Cardiac muscle cell (in vitro differentiated cells and primary cell): Measurements from ENCODE around the gene ACTG2. TPM values are rescaled to one million over a fixed set of nuclear protein-coding genes. Genes with fewer than 3 reads are reported as not detected.

Experiments used
- DNase-seq, 2 donors: peaks; one replicate each; pipeline versions ENCODE4 v3.0.0 to v3.0.0-alpha.2; 2010 to 2017; ENCODE audit warnings: low read depth in 1 of 2, low spot score in 1 of 2
- H3K27ac ChIP-seq: fragments of 200-600 bp; sonication (generic); 2 replicates; pipeline ENCODE4 v1.5.1; 2016
- H3K27me3 ChIP-seq: fragments of 200-600 bp; sonication (generic); 2 replicates; pipeline ENCODE4 v1.6.0; 2016; ENCODE audit warnings: control low read depth
- H3K36me3 ChIP-seq: fragments of 200-600 bp; sonication (generic); 2 replicates; pipeline ENCODE4 v1.5.1; 2016; ENCODE audit warnings: control low read depth
- H3K4me1 ChIP-seq: fragments of 200-600 bp; sonication (generic); 2 replicates; pipeline ENCODE4 v1.8.1; 2017; ENCODE audit warnings: low read depth, mild to moderate bottlenecking, mixed run types
- H3K4me3 ChIP-seq: fragments of 200-600 bp; sonication (generic); 2 replicates; pipeline ENCODE4 v1.5.1; 2016; ENCODE audit warnings: mild to moderate bottlenecking
- H3K9me3 ChIP-seq: fragments of 200-600 bp; sonication (generic); 2 replicates; pipeline ENCODE4 v1.5.1; 2017; ENCODE audit warnings: low read depth, mild to moderate bottlenecking, control low read depth
- CTCF ChIP-seq: IDR thresholded peaks from 2 replicates; pipeline ENCODE4 v1.5.1; 2012; ENCODE audit warnings: low read depth, mild to moderate bottlenecking, low read length
- polyA plus RNA-seq: library from polyadenylated mRNA; unstranded; fragments of >200 nt; fragmentation: Nextera tagmentation; extraction: Ambion mirVana; gene quantifications from 2 replicates; pipeline ENCODE4 v1.2.1, GENCODE V29; 2016
- total RNA-seq: library from RNA; depleted of rRNA; stranded (reverse); fragments of >200 nt; gene quantifications from 2 replicates; pipeline ENCODE4 v1.2.3, GENCODE V29; 2016

The ACTG2 gene
- total and polyA plus RNA-seq, 2 experiments from 2014 or later = 0.42 to 6.9 TPM

GRCh38 chr2:73921581-73921980 lies 28.8 kb downstream of the ACTG2 start:
- Histone ChIP-seq H3K4me1 (no peaks in the 10 kb centered on the region), H3K27ac (no peak overlapping the region), H3K4me3 (no peak overlapping the region), H3K27me3 (peaks cover 11% of the 10 kb centered on the region), H3K36me3 (no peaks in the 10 kb centered on the region), H3K9me3 (no peaks in the 10 kb centered on the region)
- no peak for TF ChIP-seq CTCF
- DNase-seq = no peak

GRCh38 chr2:73922681-73923080 lies 29.9 kb downstream of the ACTG2 start:
- no peaks in the 10 kb centered on the region for H3K9me3 ChIP-seq
- peaks cover 11% of the 10 kb centered on the region for H3K27me3 ChIP-seq
- no peak overlapping the region for H3K4me3 ChIP-seq
- no peak for TF ChIP-seq CTCF
- no peak overlapping the region for H3K27ac ChIP-seq
- no peaks in the 10 kb centered on the region for H3K36me3 ChIP-seq
- DNase-seq = no peak
- H3K4me1 ChIP-seq = peaks cover 3% of the 10 kb centered on the region

- Histone ChIP-seq H3K27ac (no peak overlapping the region), H3K36me3 (no peaks in the 10 kb centered on the region), H3K4me1 (peaks cover 12% of the 10 kb centered on the region), H3K9me3 (no peaks in the 10 kb centered on the region), H3K27me3 (peaks cover 11% of the 10 kb centered on the region), H3K4me3 (no peak overlapping the region)
- DNase-seq = no peak
- TF ChIP-seq CTCF = no peak
These were observed 32.4 kb downstream of the ACTG2 start for GRCh38 chr2:73925033-73925704.

GRCh38 chr2:73925853-73926492 lies 33.2 kb downstream of the ACTG2 start:
- Histone ChIP-seq H3K9me3 (no peaks in the 10 kb centered on the region), H3K27ac (no peak overlapping the region), H3K4me3 (peak overlapping the region; percentile 43), H3K27me3 (peaks cover 11% of the 10 kb centered on the region), H3K4me1 (peaks cover 12% of the 10 kb centered on the region), H3K36me3 (no peaks in the 10 kb centered on the region)
- no peak for TF ChIP-seq CTCF
- DNase-seq = no peak

- Histone ChIP-seq H3K4me1 (peaks cover 12% of the 10 kb centered on the region), H3K4me3 (peak within 1 kb of the TSS; percentile 43), H3K36me3 (no peaks in the 10 kb centered on the region), H3K27me3 (peaks cover 11% of the 10 kb centered on the region), H3K9me3 (no peaks in the 10 kb centered on the region), H3K27ac (peak within 1 kb of the TSS; percentile 85)
- DNase-seq = peak; percentile 99 to 100
- no peak for TF ChIP-seq CTCF
These were observed 33.9 kb downstream of the ACTG2 start, which contains the start of gene DGUOK for GRCh38 chr2:73926493-73927327. DGUOK (plus strand) TSS chr2:73926880; CDS start chr2:73926911, 31 bp downstream.
